ENCODE data around the gene EFCAB6. TPM values are rescaled to one million over a fixed set of nuclear protein-coding genes. Genes with fewer than 3 reads are reported as not detected.

Gene EFCAB6
- total RNA-seq, 1 experiment from 2014 or later: not detected

DNA sequence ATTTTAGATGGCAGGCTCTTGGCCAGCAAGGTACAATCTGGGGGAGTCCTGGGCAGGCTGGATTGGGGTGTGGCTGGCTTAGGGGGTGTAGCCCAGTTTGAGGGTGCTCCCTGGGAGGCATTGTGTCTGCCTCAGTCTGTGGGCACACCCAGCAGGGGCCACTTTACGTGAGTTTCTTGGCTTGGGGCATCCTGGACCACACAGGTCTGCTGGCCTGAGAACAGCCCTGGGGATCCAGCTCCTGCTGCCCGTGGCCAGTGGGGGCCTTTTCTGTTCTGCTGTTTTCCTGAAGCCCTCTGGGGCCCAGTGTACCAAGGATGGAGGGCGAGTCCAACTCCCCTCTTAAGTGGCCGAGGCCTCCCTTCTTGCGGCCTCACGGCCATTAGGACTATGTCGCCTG lies 328.4 kb downstream of the EFCAB6 start:
- ChIA-PET POLR2A (no interaction called here), CTCF (no interaction called here)
- no peaks in the 10 kb centered on the region for H3K9me3 ChIP-seq
- no peaks in the 10 kb centered on the region for H3K4me1 ChIP-seq
- Mint-ChIP-seq H3K27me3 (ENCODE audit: insufficient read depth, unreplicated experiment) (peaks cover 13% of the 10 kb centered on the region), H3K4me1 (ENCODE audit: low read depth, unreplicated experiment) (no peaks in the 10 kb centered on the region), H3K4me3 (ENCODE audit: unreplicated experiment) (no peak overlapping the region), H3K27ac (ENCODE audit: unreplicated experiment) (no peak overlapping the region), H3K36me3 (ENCODE audit: insufficient read depth, unreplicated experiment) (no peaks in the 10 kb centered on the region), H3K9me3 (ENCODE audit: unreplicated experiment) (no peaks in the 10 kb centered on the region)
- intact Hi-C loops (cut with micrococcal nuclease; ENCODE audit: unreplicated experiment): no loop called here
- H3K27me3 ChIP-seq (replicated peaks; ENCODE audit: control insufficient read depth, insufficient read depth, low read length): peaks cover 2% of the 10 kb centered on the region; the same call in 1 of the 2 replicates
- H3K36me3 ChIP-seq (ENCODE audit: control insufficient read depth, insufficient read depth, low read length): no peaks in the 10 kb centered on the region
- TF ChIP-seq, protein P1, sequence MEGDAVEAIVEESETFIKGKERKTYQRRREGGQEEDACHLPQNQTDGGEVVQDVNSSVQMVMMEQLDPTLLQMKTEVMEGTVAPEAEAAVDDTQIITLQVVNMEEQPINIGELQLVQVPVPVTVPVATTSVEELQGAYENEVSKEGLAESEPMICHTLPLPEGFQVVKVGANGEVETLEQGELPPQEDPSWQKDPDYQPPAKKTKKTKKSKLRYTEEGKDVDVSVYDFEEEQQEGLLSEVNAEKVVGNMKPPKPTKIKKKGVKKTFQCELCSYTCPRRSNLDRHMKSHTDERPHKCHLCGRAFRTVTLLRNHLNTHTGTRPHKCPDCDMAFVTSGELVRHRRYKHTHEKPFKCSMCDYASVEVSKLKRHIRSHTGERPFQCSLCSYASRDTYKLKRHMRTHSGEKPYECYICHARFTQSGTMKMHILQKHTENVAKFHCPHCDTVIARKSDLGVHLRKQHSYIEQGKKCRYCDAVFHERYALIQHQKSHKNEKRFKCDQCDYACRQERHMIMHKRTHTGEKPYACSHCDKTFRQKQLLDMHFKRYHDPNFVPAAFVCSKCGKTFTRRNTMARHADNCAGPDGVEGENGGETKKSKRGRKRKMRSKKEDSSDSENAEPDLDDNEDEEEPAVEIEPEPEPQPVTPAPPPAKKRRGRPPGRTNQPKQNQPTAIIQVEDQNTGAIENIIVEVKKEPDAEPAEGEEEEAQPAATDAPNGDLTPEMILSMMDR (IDR thresholded peaks at IDR 0.05; ENCODE audit: insufficient read depth in 1 of 2, low read depth in 1 of 2, low read length in 1 of 2, severe bottlenecking in 1 of 2, unreplicated experiment in 1 of 2): no peak
- no peak overlapping the region for H3K4me3 ChIP-seq (ENCODE audit: low read depth, low read length)
- no TSS peak for BruUV-seq (replicated peaks)
- DNase-seq: no peak

DNA sequence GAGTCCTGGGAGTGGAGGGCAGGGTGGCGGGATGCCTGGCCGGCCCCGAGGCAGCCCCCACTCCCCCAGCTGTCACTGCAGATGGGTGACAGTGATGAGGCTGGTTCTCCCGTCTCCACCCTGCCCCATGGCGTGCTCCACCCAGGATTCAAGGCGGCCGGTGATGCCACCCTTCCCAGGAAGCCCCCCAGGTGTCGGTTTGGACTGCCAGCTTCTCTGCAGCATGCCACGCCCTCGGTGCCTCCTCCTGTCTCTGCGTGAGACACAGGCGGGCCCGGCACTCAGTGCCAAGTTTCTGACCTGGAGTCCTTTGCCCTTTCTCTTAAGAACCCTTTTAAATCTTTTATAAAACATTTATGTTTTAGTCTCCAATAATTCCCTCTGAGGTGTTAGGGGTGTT lies 328.8 kb downstream of the EFCAB6 start:
- Mint-ChIP-seq H3K27me3 (ENCODE audit: insufficient read depth, unreplicated experiment) (peaks cover 13% of the 10 kb centered on the region), H3K36me3 (ENCODE audit: insufficient read depth, unreplicated experiment) (no peaks in the 10 kb centered on the region), H3K4me3 (ENCODE audit: unreplicated experiment) (no peak overlapping the region), H3K9me3 (ENCODE audit: unreplicated experiment) (no peaks in the 10 kb centered on the region), H3K4me1 (ENCODE audit: low read depth, unreplicated experiment) (no peaks in the 10 kb centered on the region), H3K27ac (ENCODE audit: unreplicated experiment) (no peak overlapping the region)
- BruUV-seq (replicated peaks): no TSS peak
- Histone ChIP-seq H3K36me3 (ENCODE audit: control insufficient read depth, insufficient read depth, low read length) (no peaks in the 10 kb centered on the region), H3K4me1 (no peaks in the 10 kb centered on the region), H3K9me3 (no peaks in the 10 kb centered on the region), H3K4me3 (ENCODE audit: low read depth, low read length) (no peak overlapping the region), H3K27me3 (replicated peaks; ENCODE audit: control insufficient read depth, insufficient read depth, low read length) (peaks cover 2% of the 10 kb centered on the region; the same call in 1 of the 2 replicates)
- no peak for DNase-seq
- CTCF ChIA-PET: no interaction called here
- intact Hi-C loops (cut with micrococcal nuclease; ENCODE audit: unreplicated experiment): no loop called here
- POLR2A ChIA-PET: no interaction called here
- TF ChIP-seq, protein P1 (IDR thresholded peaks at IDR 0.05; ENCODE audit: insufficient read depth in 1 of 2, low read depth in 1 of 2, low read length in 1 of 2, severe bottlenecking in 1 of 2, unreplicated experiment in 1 of 2): no peak

DNA sequence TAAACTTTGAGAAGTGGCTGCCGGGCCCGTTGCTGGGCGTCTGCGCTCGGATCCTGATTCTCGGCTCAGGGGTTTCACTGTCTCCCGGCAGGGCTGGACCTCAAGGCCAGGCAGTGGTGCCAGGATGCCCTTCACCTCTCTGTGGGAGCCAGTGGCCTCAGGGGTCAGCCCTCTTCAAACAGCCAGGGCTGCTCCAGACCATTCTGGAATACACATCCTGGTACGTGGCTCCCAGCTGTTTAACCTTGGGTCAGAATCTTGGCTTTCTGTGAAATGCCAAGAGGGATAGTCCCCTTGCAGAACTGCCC lies 329.8 kb downstream of the EFCAB6 start:
- Mint-ChIP-seq H3K27me3 (ENCODE audit: insufficient read depth, unreplicated experiment) (peaks cover 11% of the 10 kb centered on the region), H3K36me3 (ENCODE audit: insufficient read depth, unreplicated experiment) (no peaks in the 10 kb centered on the region), H3K27ac (ENCODE audit: unreplicated experiment) (no peak overlapping the region), H3K4me1 (ENCODE audit: low read depth, unreplicated experiment) (no peaks in the 10 kb centered on the region), H3K9me3 (ENCODE audit: unreplicated experiment) (no peaks in the 10 kb centered on the region), H3K4me3 (ENCODE audit: unreplicated experiment) (no peak overlapping the region)
- no peaks in the 10 kb centered on the region for H3K4me1 ChIP-seq
- no peaks in the 10 kb centered on the region for H3K36me3 ChIP-seq (ENCODE audit: control insufficient read depth, insufficient read depth, low read length)
- H3K4me3 ChIP-seq (ENCODE audit: low read depth, low read length): no peak overlapping the region
- TF ChIP-seq, protein P1 (IDR thresholded peaks at IDR 0.05; ENCODE audit: insufficient read depth in 1 of 2, low read depth in 1 of 2, low read length in 1 of 2, severe bottlenecking in 1 of 2, unreplicated experiment in 1 of 2): no peak
- BruUV-seq (replicated peaks): no TSS peak
- no peak for DNase-seq
- intact Hi-C loops (cut with micrococcal nuclease; ENCODE audit: unreplicated experiment): no loop called here
- H3K27me3 ChIP-seq (replicated peaks; ENCODE audit: control insufficient read depth, insufficient read depth, low read length): peaks cover 2% of the 10 kb centered on the region; the same call in 1 of the 2 replicates
- no peaks in the 10 kb centered on the region for H3K9me3 ChIP-seq
- POLR2A ChIA-PET: no interaction called here
- CTCF ChIA-PET: no interaction called here

All from Caco-2 (cell line).